ENCODE data around the gene SLC35E1.

The SLC35E1 gene

DNA sequence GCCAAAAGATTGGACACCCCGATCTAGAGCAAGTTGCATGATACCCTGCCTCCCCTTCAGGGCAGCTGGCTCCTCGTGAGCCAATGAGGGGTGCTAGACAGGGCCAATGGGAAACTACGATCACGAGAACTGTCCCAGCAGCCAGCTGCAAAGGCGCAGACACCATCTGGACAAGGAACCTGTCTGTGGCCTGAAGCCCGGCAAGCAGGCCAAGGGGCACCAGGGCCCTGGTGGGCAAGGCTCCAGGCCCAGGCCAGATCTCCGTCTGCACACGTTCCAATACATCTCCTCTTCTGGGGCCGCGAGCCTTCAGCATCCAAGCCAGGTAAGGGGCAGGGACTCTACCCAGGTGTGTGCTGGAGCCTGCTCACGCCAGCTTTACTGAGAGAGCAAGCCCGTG lies 35.6 kb upstream of the SLC35E1 start:
- DNase-seq (ENCODE audit: low read depth) = no peak
- H3K4me3 ChIP-seq (ENCODE audit: low read length) = no peak overlapping the region
- TF ChIP-seq, protein P1, sequence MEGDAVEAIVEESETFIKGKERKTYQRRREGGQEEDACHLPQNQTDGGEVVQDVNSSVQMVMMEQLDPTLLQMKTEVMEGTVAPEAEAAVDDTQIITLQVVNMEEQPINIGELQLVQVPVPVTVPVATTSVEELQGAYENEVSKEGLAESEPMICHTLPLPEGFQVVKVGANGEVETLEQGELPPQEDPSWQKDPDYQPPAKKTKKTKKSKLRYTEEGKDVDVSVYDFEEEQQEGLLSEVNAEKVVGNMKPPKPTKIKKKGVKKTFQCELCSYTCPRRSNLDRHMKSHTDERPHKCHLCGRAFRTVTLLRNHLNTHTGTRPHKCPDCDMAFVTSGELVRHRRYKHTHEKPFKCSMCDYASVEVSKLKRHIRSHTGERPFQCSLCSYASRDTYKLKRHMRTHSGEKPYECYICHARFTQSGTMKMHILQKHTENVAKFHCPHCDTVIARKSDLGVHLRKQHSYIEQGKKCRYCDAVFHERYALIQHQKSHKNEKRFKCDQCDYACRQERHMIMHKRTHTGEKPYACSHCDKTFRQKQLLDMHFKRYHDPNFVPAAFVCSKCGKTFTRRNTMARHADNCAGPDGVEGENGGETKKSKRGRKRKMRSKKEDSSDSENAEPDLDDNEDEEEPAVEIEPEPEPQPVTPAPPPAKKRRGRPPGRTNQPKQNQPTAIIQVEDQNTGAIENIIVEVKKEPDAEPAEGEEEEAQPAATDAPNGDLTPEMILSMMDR (conservative IDR thresholded peaks at IDR 0.05; ENCODE audit: low read depth, low read length) = no peak

DNA sequence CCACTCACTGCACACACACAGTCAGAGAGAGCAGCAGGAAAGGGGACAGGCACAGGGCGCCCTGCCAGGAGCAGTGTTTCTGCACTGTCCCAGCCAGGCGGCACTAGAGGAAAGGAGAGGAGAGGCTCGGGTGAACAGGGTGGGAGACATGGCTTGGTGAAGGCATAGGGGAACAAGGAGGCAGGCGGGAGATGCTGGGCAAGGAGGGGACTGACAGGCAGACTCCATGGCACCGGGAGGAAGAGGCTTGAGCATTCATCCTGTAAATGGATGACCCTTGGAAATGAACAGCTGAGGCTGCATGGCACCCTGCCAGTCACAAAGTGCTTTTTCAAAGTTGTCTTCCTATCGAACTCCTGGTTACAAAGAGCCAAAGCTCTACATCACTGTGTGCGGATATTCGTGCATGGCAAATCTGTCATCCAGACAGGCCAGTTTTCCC lies 33.4 kb upstream of the SLC35E1 start:
- no peak for DNase-seq (ENCODE audit: low read depth)
- no peak overlapping the region for H3K4me3 ChIP-seq (ENCODE audit: low read length)
- TF ChIP-seq, protein P1 (conservative IDR thresholded peaks at IDR 0.05; ENCODE audit: low read depth, low read length) = no peak

DNA sequence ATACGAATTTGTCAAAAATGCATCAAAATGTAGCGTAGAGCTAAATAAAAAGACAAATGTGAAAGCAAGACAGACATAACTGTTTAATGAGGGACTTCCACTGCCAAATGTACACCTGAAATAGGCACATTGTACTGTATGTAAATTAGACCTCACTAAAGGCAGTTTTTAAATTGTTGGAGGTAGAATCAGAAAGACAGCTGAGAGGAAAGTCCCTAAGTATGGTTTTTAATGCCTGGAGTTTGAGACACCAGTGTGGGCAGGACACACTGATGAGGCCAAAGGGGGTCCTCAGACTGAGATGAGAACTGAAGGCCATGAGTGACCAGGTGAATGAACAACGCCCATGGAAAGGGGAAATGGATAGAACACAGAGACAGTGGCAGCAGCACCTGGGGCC lies 32.9 kb upstream of the SLC35E1 start:
- TF ChIP-seq, protein P1 (conservative IDR thresholded peaks at IDR 0.05; ENCODE audit: low read depth, low read length) = no peak
- DNase-seq (ENCODE audit: low read depth) = no peak

DNA sequence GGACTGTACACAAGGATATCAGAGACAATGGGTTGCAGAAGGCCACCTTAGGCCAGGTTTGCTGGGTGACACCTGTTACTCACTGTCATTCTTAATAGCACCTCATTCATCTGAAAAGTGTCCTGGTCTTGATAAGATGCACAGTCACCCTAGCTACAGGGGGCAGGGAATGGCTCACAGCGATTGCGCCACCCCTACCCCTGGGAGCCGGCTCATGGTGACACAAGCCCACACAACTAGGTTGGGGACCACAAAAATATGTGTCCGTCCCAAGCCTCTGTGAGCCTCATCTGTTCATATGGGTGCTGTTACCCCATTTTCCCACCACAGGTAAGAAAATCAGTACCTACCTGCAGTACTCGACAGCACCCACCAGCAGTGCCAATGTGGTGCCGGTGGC lies 32.4 kb upstream of the SLC35E1 start:
- no peak for DNase-seq (ENCODE audit: low read depth)
- H3K4me3 ChIP-seq (ENCODE audit: low read length) = no peak overlapping the region
- TF ChIP-seq, protein P1 (conservative IDR thresholded peaks at IDR 0.05; ENCODE audit: low read depth, low read length) = no peak

More for the DNA sequence above, 32.9 kb upstream of the SLC35E1 start:
- no peak overlapping the region for H3K4me3 ChIP-seq (ENCODE audit: low read length)

DNA sequence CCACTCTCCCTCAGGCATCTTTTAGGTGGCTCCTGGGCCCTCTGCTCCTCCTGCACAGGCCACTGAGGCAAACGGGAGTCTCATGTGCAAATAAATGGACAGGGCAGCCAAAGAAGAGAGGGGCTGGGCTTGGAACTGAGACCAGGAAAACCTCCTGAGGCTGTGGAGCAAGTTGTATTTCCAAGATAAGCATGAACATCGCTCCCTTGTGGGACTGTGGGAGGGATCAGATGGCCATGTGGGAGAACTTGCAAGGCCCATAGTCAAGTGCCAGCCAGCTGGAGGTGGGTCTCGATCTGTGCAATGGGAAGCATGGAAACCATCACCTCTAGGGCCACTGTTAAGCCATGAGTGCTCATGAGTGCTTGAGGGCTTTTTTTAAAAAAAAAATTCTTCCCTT lies 30.9 kb upstream of the SLC35E1 start:
- TF ChIP-seq, protein P1 (conservative IDR thresholded peaks at IDR 0.05; ENCODE audit: low read depth, low read length) = no peak
- DNase-seq (ENCODE audit: low read depth) = no peak
- no peak overlapping the region for H3K4me3 ChIP-seq (ENCODE audit: low read length)

DNA sequence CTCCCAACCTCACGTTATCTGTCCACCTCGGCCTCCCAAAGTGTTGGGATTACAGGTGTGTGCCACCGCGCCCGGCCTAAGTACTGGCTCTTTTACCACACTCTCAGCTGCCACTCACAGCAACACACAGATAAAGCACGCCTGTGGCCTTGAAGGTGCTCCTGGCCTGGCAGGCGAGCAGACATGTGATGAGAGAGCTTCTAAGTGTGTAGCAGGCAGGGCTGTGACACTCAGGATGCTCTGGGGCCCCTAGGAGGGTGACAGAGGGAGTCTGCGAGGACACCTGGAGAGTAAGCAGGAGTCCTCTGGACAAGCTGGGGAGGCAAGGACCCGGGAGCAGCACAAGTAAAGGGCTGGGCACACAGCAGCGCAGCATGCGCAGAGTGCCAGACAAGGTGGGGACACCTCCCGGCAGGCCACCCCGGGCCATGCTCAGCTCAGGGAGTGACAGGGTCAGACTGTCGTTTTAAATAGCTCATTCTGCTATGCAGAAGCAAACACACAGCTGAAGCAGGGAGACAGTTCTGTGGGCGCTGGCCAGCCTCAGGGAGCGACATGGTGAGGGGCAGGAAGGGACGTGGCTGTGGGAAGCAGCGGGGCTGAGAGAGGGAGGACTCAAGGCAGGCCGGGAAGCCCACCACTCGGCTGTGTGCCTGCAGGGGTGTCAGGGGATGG lies 29.3 kb upstream of the SLC35E1 start:
- no peak overlapping the region for H3K4me3 ChIP-seq (ENCODE audit: low read length)
- TF ChIP-seq, protein P1 (conservative IDR thresholded peaks at IDR 0.05; ENCODE audit: low read depth, low read length) = no peak
- no peak for DNase-seq (ENCODE audit: low read depth)

DNA sequence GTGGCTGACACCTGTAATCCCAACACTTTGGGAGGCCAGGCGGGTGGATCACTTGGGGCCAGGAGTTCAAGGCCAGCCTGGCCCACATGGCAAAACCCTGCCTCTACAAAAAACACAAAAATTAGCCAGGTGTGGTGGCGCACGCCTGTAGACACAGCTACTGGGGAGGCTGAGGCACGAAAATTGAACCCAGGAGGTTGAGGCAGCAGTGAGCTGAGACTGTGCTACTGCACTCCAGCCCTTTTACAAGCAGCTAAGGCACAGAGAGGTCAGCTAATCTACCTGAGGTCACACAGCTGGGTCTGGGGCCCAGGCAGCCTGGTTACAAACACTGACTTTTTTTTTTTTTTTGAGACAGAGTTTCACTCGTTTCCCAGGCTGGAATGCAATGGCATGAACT lies 28.6 kb upstream of the SLC35E1 start:
- no peak for DNase-seq (ENCODE audit: low read depth)
- TF ChIP-seq, protein P1 (conservative IDR thresholded peaks at IDR 0.05; ENCODE audit: low read depth, low read length) = no peak
- no peak overlapping the region for H3K4me3 ChIP-seq (ENCODE audit: low read length)

All from retinal pigment epithelial cell (primary cell).